ENCODE measurements around the gene IL23R.

The IL23R gene

DNA sequence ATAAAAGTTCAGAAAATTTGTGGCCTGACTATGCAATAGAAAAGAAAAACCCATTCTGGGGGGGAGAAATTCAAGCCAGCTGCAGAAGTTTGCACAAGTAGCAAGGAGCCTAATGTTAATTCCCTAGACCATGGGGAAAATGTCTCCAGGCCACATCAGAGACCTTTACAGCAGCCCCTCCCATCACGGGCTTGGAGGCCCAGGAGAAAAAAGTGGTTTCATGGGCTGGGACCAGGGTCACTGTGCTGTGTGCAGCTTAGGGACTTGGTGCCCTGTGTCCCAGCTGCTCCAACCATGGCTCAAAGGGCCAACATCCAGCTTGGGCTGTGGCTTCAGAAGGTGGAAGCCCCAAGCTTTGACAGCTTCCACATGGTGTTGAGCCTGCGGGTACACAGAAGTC is 42.0 kb downstream of the IL23R start:
- H3K27me3 ChIP-seq (ENCODE audit: insufficient read depth, insufficient read length): no peaks in the 10 kb centered on the region
- H3K36me3 ChIP-seq (ENCODE audit: insufficient read depth, insufficient read length, low read length): no peaks in the 10 kb centered on the region
- TF ChIP-seq ZNF274 (IDR thresholded peaks at IDR 0.05; ENCODE audit: low read depth, low read length): no peak
- TF ChIP-seq YY1 (IDR thresholded peaks at IDR 0.05; ENCODE audit: insufficient read depth, insufficient read length): no peak
- TF ChIP-seq SUZ12 (IDR thresholded peaks at IDR 0.05; ENCODE audit: extremely low read depth, insufficient read depth, insufficient read length): no peak
- H3K9me3 ChIP-seq (ENCODE audit: insufficient read depth, low read length): no peaks in the 10 kb centered on the region
- peaks cover under 1% of the 10 kb centered on the region for H3K4me1 ChIP-seq (ENCODE audit: insufficient read depth, insufficient read length)
- no peak for DNase-seq (ENCODE audit: low read depth, low spot score)
- no peak overlapping the region for H3K4me3 ChIP-seq (ENCODE audit: insufficient read length, low read depth)
- no peak overlapping the region for H3K9ac ChIP-seq (ENCODE audit: insufficient read length, low read depth)

DNA sequence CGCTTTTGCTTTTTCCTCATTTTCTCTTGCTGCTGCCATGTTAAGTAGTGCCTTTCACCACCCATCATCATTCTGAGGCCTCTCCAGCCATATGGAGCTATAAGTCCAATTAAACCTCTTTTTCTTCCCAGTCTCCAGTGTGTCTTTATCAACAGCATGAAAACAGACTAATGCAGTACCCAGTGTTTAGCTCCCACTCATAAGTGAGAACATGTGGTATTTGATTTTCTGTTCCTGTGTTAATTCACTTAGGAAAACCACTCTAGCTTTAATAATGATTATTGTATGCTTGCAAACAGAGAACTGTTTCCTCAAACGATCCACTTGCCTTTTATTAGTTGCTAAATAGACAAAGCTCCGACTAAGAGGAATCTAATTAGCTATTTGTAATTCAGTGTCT is 43.3 kb downstream of the IL23R start:
- Histone ChIP-seq H3K27me3 (ENCODE audit: insufficient read depth, insufficient read length) (no peaks in the 10 kb centered on the region), H3K4me1 (ENCODE audit: insufficient read depth, insufficient read length) (peaks cover 2% of the 10 kb centered on the region), H3K4me3 (ENCODE audit: insufficient read length, low read depth) (no peak overlapping the region), H3K9ac (ENCODE audit: insufficient read length, low read depth) (no peak overlapping the region), H3K36me3 (ENCODE audit: insufficient read depth, insufficient read length, low read length) (no peaks in the 10 kb centered on the region), H3K9me3 (ENCODE audit: insufficient read depth, low read length) (no peaks in the 10 kb centered on the region)
- DNase-seq (ENCODE audit: low read depth, low spot score): no peak
- TF ChIP-seq ZNF274 (IDR thresholded peaks at IDR 0.05; ENCODE audit: low read depth, low read length): no peak
- TF ChIP-seq YY1 (IDR thresholded peaks at IDR 0.05; ENCODE audit: insufficient read depth, insufficient read length): no peak
- TF ChIP-seq SUZ12 (IDR thresholded peaks at IDR 0.05; ENCODE audit: extremely low read depth, insufficient read depth, insufficient read length): no peak

DNA sequence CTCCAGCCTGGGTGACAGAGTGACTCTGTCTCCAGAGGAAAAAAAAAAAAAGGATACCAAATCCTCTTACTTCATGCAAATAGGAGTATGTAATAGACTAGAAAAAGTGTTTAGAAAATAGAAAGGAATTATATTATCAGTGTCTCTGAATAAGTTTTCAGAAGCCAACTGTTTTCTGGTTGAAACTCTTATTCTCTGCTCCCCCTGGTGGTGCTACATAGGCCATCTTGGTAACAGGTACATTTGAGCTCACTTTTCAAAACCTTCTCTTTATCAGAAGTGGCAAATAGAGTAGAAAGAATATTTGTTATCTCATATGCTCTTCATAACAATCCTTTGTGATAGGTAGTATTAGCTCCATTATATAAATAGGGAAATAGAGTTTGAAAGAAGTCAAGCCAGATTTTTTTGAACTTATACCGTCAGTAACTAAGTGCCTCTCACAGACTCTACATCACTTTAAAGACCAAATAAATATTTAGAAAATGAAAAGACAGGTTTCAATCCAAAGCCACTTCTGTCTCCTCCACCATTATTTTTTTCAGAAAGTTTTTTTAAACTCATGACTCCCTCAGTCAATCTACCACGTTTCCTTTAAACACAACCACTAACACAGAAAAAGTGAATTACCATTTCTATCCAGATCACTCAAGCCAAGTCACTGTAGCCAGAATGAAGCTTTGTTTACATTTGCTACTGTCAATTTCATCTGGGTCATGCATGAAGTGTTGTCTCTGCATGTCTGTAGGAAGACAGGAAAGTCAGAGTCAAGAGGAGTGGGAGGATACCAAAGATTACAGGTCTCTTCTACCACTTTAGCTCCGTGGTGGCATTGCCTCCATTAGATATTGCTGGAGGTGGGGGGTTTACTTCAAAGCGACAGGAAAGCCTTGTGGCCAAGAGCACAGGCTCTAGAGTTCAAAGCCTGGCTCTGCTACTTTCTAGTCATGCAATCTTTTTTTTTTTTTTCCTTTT is 45.6 kb downstream of the IL23R start:
- H3K4me1 ChIP-seq (ENCODE audit: insufficient read depth, insufficient read length): peaks cover 2% of the 10 kb centered on the region
- TF ChIP-seq SUZ12 (IDR thresholded peaks at IDR 0.05; ENCODE audit: extremely low read depth, insufficient read depth, insufficient read length): no peak
- no peak for TF ChIP-seq YY1 (IDR thresholded peaks at IDR 0.05; ENCODE audit: insufficient read depth, insufficient read length)
- TF ChIP-seq ZNF274 (IDR thresholded peaks at IDR 0.05; ENCODE audit: low read depth, low read length): no peak
- H3K4me3 ChIP-seq (ENCODE audit: insufficient read length, low read depth): no peak overlapping the region
- peak; percentile 23 for DNase-seq (ENCODE audit: low read depth, low spot score)
- no peaks in the 10 kb centered on the region for H3K27me3 ChIP-seq (ENCODE audit: insufficient read depth, insufficient read length)
- no peaks in the 10 kb centered on the region for H3K9me3 ChIP-seq (ENCODE audit: insufficient read depth, low read length)
- H3K9ac ChIP-seq (ENCODE audit: insufficient read length, low read depth): no peak overlapping the region
- H3K36me3 ChIP-seq (ENCODE audit: insufficient read depth, insufficient read length, low read length): no peaks in the 10 kb centered on the region

DNA sequence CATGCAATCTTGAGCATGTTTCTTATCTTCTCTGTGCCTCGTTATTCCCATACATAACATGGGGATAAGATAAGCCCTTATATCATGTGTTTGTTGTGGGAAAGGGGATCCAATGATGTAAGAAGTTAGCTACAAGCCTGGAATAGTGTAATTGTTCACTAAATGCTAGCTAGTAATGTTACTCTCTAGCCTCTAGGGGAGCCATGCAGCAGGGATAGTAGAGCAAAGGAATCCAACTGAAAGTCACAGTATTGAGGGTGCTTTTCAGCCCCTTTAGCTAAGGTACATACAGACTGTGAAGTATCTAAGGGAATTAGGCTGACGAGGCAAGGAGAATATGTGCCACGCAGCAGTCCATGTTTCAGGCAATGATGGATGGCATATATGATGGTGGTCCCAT is 46.9 kb downstream of the IL23R start:
- H3K27me3 ChIP-seq (ENCODE audit: insufficient read depth, insufficient read length): no peaks in the 10 kb centered on the region
- no peaks in the 10 kb centered on the region for H3K9me3 ChIP-seq (ENCODE audit: insufficient read depth, low read length)
- no peaks in the 10 kb centered on the region for H3K36me3 ChIP-seq (ENCODE audit: insufficient read depth, insufficient read length, low read length)
- DNase-seq (ENCODE audit: low read depth, low spot score): peak; percentile 32
- H3K4me3 ChIP-seq (ENCODE audit: insufficient read length, low read depth): no peak overlapping the region
- TF ChIP-seq YY1 (IDR thresholded peaks at IDR 0.05; ENCODE audit: insufficient read depth, insufficient read length) (no peak), ZNF274 (IDR thresholded peaks at IDR 0.05; ENCODE audit: low read depth, low read length) (no peak)
- H3K4me1 ChIP-seq (ENCODE audit: insufficient read depth, insufficient read length): peaks cover 2% of the 10 kb centered on the region
- H3K9ac ChIP-seq (ENCODE audit: insufficient read length, low read depth): no peak overlapping the region

DNA sequence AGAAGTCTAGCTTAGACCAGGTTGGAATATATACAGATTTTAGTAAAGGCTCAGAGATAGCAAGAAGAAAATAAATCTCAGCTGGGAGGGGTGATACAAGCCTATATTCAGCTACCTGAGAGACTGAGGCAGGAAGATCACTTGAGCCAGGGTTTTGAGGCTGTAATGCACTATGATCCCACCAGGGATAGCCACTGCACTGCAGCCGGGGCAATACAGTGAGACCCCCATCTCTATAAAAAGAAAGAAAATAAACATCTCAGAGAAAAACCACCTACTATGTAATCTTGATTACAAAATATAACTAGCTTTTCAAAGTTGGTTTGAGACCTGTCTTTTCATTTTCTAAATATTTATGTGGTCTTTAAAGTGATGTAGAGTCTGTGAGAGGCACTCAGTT is 47.7 kb downstream of the IL23R start:
- no peak for DNase-seq (ENCODE audit: low read depth, low spot score)
- Histone ChIP-seq H3K9ac (ENCODE audit: insufficient read length, low read depth) (no peak overlapping the region), H3K4me3 (ENCODE audit: insufficient read length, low read depth) (no peak overlapping the region), H3K4me1 (ENCODE audit: insufficient read depth, insufficient read length) (peaks cover 2% of the 10 kb centered on the region), H3K27me3 (ENCODE audit: insufficient read depth, insufficient read length) (no peaks in the 10 kb centered on the region), H3K9me3 (ENCODE audit: insufficient read depth, low read length) (no peaks in the 10 kb centered on the region), H3K36me3 (ENCODE audit: insufficient read depth, insufficient read length, low read length) (no peaks in the 10 kb centered on the region)
- TF ChIP-seq SUZ12 (IDR thresholded peaks at IDR 0.05; ENCODE audit: extremely low read depth, insufficient read depth, insufficient read length): no peak
- no peak for TF ChIP-seq ZNF274 (IDR thresholded peaks at IDR 0.05; ENCODE audit: low read depth, low read length)
- no peak for TF ChIP-seq YY1 (IDR thresholded peaks at IDR 0.05; ENCODE audit: insufficient read depth, insufficient read length)

DNA sequence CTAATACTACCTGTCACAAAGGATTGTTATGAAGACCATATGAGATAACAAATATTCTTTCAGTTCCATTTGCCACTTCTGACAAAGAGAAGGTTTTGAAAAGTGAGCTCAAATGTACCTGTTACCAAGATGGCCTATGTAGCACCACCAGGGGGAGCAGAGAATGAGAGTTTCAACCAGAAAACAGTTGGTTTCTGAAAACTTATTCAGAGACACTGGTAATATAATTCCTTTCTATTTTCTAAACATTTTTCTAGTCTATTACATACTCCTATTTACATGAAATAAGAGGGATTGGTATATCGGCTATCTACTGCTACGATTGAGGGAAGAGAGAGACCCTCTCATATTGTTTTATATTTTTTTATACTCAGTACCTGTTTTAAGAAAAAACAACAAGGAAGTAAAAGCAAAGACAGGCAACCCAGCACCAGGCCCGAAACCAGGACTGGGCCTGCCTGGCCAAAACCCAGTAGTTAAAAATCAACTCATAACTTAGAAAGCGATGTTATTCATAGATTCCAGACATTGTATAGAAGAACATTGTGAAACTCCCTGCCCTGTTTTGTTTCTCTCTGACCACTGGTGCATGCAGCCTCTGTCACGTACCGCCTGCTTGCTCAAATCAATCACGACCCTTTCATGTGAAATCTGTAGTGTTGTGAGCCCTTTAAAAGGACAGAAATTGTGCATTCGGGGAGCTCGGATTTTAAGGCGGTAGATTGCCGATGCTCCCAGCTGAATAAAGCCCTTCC is 48.3 kb downstream of the IL23R start:
- Histone ChIP-seq H3K36me3 (ENCODE audit: insufficient read depth, insufficient read length, low read length) (no peaks in the 10 kb centered on the region), H3K9me3 (ENCODE audit: insufficient read depth, low read length) (no peaks in the 10 kb centered on the region), H3K4me3 (ENCODE audit: insufficient read length, low read depth) (no peak overlapping the region), H3K27me3 (ENCODE audit: insufficient read depth, insufficient read length) (no peaks in the 10 kb centered on the region), H3K9ac (ENCODE audit: insufficient read length, low read depth) (no peak overlapping the region), H3K4me1 (ENCODE audit: insufficient read depth, insufficient read length) (peaks cover 2% of the 10 kb centered on the region)
- DNase-seq (ENCODE audit: low read depth, low spot score): peak; percentile 28
- TF ChIP-seq YY1 (IDR thresholded peaks at IDR 0.05; ENCODE audit: insufficient read depth, insufficient read length): no peak
- no peak for TF ChIP-seq ZNF274 (IDR thresholded peaks at IDR 0.05; ENCODE audit: low read depth, low read length)
- no peak for TF ChIP-seq SUZ12 (IDR thresholded peaks at IDR 0.05; ENCODE audit: extremely low read depth, insufficient read depth, insufficient read length)

DNA sequence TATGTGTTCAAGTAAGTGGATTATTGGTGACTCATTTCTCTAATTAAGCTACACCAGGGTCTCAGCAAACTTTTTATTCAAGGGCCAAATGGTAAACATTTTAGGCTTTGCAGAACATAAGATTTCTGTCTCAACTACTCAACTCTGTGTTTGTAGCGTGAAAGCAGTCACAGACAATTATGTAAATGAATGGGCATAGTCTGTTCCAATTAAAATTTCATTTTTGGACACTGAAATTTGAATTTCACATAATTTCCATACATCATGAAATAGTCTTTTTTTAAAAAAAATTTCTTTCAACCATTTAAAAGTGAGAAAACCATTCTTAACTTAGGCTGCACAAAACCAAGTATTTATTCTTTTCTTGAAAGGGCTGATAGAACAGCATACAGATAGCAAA is 50.1 kb downstream of the IL23R start:
- H3K9ac ChIP-seq (ENCODE audit: insufficient read length, low read depth): no peak overlapping the region
- TF ChIP-seq ZNF274 (IDR thresholded peaks at IDR 0.05; ENCODE audit: low read depth, low read length) (no peak), YY1 (IDR thresholded peaks at IDR 0.05; ENCODE audit: insufficient read depth, insufficient read length) (no peak), SUZ12 (IDR thresholded peaks at IDR 0.05; ENCODE audit: extremely low read depth, insufficient read depth, insufficient read length) (no peak)
- no peak overlapping the region for H3K4me3 ChIP-seq (ENCODE audit: insufficient read length, low read depth)
- H3K9me3 ChIP-seq (ENCODE audit: insufficient read depth, low read length): no peaks in the 10 kb centered on the region
- H3K4me1 ChIP-seq (ENCODE audit: insufficient read depth, insufficient read length): peaks cover 2% of the 10 kb centered on the region
- no peak for DNase-seq (ENCODE audit: low read depth, low spot score)
- no peaks in the 10 kb centered on the region for H3K36me3 ChIP-seq (ENCODE audit: insufficient read depth, insufficient read length, low read length)
- H3K27me3 ChIP-seq (ENCODE audit: insufficient read depth, insufficient read length): no peaks in the 10 kb centered on the region

Data from NT2/D1 (cell line).